Skin epidermis (tissue), 12 donors: ENCODE data around the gene LRP1B.
"Not testable (repeated sequence)": the region's sequence is repeated elsewhere in the genome, so short reads cannot be mapped to it uniquely, and the experiment has no call there.

Experiments used
- H3K27ac ChIP-seq, 21 experiments: fragments of 200-600 bp; sonication (generic) in 11 of 21; one replicate each; pipeline ENCODE4 v1.5.0; 2020; ENCODE audit warnings: mild to moderate bottlenecking in 3 of 21, inconsistent platforms in 2 of 21, moderate library complexity in 2 of 21
- H3K4me3 ChIP-seq, 7 experiments: fragments of 200-600 bp; sonication (generic) in 2 of 7; one replicate each; pipeline ENCODE4 v1.5.0; 2020; ENCODE audit warnings: inconsistent platforms in 2 of 7, mild to moderate bottlenecking in 2 of 7, moderate library complexity in 1 of 7

Gene LRP1B

GRCh38 chr2:140502951-140503630, 1627.7 kb downstream of the LRP1B start:
- no peak overlapping the region for H3K27ac ChIP-seq
- no peak overlapping the region for H3K4me3 ChIP-seq

GRCh38 chr2:140498360-140498759, 1632.5 kb downstream of the LRP1B start:
- H3K4me3 ChIP-seq, result no peak overlapping the region
- H3K27ac ChIP-seq, result no peak overlapping the region

DNA sequence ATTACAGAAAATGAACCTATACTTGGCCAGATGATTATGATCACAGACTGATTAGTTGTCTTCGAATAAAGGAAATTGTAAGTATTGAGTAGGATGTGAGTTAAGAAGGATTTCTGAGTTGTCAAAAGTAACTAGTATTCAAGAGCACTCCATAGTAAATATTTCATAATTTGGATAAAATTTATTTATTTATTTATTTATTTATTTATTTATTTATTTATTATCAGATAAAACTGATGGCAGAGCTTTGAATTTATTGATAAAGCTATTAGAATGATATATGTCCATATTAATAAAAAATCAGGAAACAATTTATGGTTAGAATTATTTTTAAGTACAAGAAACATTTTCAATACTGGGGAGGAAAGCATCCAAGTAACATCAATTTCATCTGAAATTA, 1634.1 kb downstream of the LRP1B start:
- H3K27ac ChIP-seq, result no peak overlapping the region
- H3K4me3 ChIP-seq, result no peak overlapping the region

DNA sequence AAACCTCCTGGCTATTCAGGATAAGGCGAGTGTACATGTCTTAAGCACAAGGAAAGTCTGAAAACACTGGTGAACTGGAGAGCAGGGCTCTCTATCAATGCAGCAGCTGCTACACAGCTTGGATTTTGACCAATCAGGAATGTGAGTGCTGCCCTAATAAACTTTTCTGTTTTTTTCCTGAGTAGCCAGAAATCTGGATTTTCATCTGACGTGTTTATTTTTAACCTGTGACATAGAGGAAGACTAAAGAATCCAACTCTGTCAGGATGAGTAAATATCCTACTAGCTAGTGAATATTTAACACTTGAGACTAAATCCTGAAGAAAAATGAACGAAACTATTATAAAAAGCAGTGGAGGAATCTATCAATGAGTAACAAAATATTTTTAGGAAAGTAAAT, 1638.9 kb downstream of the LRP1B start:
- Histone ChIP-seq H3K27ac (no peak overlapping the region), H3K4me3 (no peak overlapping the region)

DNA sequence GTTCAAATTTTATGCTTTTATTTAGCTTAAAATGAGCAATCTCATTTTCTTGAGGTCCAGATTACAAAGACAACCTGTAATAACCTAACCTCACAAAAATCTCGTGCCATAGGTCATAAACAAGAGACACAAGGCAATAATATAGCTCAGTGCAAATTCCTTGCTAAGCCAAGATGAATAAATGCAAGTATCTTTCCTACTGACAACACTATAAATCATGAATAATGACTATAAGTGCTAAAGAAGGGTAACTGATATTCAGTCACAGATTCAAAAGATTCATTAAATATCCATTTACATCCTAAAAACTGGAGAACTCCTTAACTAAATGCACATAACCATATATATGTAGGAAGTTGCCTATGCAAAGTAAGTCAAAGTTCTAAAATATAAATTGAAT, 1641.6 kb downstream of the LRP1B start:
- no peak overlapping the region for H3K27ac ChIP-seq
- H3K4me3 ChIP-seq, result no peak overlapping the region

DNA sequence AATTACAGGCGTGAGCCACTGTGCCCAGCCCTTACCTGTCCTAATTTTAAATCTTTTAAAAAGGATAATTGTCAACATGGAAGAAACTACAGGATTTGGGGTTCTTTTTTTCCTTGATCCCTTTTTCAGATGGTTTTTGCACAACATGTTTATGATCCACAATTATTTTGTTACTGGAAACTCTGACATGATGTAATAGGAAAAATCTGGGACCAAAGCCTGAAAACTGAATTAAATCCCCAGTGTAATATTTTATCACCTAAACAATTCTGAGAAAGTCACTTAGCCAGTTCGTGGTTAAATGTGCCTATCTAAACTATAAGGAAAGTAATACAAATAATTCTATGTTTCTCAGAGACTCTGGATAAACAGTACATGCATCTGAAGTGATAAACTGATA, 1649.7 kb downstream of the LRP1B start:
- H3K4me3 ChIP-seq, result no peak overlapping the region
- no peak overlapping the region for H3K27ac ChIP-seq

GRCh38 chr2:140473851-140474250, 1657.0 kb downstream of the LRP1B start:
- Histone ChIP-seq H3K27ac (no peak overlapping the region), H3K4me3 (no peak overlapping the region)

GRCh38 chr2:140472676-140473075, 1658.1 kb downstream of the LRP1B start:
- Histone ChIP-seq H3K4me3 (no peak overlapping the region), H3K27ac (no peak overlapping the region)

GRCh38 chr2:140465301-140465700, 1665.5 kb downstream of the LRP1B start:
- H3K27ac ChIP-seq, result no peak overlapping the region
- H3K4me3 ChIP-seq, result no peak overlapping the region

DNA sequence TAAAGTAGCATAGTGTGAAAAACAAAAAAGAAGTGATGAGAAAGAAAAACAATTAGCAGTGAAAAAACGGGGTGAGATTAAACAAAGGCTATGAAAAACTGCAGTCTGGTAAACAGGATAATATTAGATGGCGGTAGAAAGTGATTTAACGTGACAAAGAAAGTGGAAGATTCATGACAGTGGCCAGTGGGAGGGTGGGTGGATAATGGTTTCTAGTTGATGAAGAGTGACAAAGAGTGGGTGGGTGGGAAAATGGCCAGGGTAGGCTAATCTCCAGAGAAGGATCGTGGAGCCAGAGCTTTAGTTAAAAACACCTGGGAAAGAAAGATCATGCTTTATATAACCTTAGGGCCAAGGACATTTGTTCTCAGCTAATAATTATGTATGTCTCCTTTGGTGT, 1667.8 kb downstream of the LRP1B start:
- H3K27ac ChIP-seq, result no peak overlapping the region

GRCh38 chr2:140457483-140457882, 1673.3 kb downstream of the LRP1B start:
- no peak overlapping the region for H3K27ac ChIP-seq
- no peak overlapping the region for H3K4me3 ChIP-seq

More for the DNA sequence above, 1667.8 kb downstream of the LRP1B start:
- H3K4me3 ChIP-seq, result no peak overlapping the region

GRCh38 chr2:140455315-140455714, 1675.5 kb downstream of the LRP1B start:
- Histone ChIP-seq H3K4me3 (no peak overlapping the region), H3K27ac (no peak overlapping the region)

DNA sequence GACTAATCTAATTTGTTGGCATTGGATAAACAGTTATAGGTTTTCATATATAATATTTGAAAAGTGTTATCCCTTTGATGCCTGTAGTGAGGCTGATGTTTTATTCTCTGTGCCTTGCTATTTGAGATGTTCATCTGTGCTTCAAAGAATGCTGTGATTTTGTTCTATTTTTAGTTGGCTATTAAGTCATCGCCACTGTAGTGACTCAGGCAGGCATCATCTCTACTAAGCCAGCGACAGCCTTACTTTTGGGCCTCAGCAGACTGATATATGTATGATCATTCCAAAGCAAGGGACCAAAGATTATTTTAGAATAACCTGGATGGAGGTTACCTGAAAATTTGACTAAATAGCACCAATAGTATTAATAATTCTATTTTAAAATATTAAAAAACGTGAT, 1676.1 kb downstream of the LRP1B start:
- H3K4me3 ChIP-seq, result no peak overlapping the region
- no peak overlapping the region for H3K27ac ChIP-seq

GRCh38 chr2:140451324-140451723, 1679.5 kb downstream of the LRP1B start:
- Histone ChIP-seq H3K4me3 (no peak overlapping the region), H3K27ac (no peak overlapping the region)

DNA sequence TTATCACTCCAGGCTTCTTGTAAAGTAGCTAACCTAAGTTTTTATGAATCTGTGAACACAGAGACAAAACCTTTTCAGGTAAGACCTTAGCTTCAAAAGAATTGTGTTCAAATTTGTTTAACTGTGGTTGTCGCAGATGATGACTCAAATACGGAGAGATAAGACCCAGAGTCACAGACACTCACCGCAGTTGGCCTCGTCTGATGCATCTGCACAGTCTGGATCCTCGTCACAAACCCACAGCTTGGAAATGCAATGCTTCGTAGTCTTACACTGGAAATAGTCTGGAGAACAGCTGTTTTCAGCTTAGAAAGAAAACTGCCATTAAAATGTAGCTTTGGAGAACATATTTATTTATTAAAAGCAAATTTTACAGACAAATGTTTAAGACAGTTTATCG, 1688.5 kb downstream of the LRP1B start:
- Histone ChIP-seq H3K27ac (no peak overlapping the region), H3K4me3 (no peak overlapping the region)

DNA sequence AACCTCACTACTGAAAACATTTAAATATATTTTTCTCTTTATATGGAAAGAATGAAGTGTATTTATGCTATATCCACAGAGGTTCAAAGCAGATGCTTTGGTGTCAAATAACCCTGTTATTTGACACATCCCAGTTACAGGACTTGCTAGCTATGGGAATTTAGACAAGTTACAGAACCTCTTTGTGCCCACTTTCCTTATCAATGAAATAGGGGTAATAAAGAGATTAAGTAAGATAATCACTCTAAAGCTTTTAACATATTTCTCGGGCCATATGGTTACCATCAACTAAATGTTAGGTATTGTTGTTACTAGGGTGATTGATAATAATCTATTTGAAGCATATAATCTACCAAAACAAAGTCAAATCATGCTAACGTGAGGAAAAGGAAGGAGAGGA, 1690.0 kb downstream of the LRP1B start:
- no peak overlapping the region for H3K27ac ChIP-seq
- no peak overlapping the region for H3K4me3 ChIP-seq

GRCh38 chr2:140436936-140437335, 1693.9 kb downstream of the LRP1B start:
- H3K27ac ChIP-seq, result no peak overlapping the region
- no peak overlapping the region for H3K4me3 ChIP-seq

- H3K4me3 ChIP-seq, H3K27ac ChIP-seq: not testable (repeated sequence)
Observed at GRCh38 chr2:140427033-140427432, 1703.8 kb downstream of the LRP1B start.

GRCh38 chr2:140424471-140424870, 1706.3 kb downstream of the LRP1B start:
- H3K27ac ChIP-seq, result no peak overlapping the region
- no peak overlapping the region for H3K4me3 ChIP-seq

DNA sequence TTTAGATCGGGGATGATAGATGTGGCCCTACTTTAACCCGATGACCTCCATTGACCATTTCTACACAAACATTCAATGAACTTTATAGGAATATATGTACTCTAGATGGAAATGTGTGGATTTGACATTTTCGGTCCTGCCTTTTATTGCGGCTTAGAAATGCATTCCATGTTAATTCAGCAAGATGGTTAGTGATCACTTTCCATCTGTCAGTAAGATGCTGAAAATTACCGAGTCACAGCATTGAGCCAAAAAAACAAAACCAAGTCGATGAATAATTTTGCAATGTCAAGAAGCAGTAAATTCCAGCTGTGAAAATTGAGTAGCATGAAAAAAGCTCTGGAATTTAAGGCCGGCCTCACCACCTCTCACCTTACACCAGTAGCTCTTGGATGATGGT, 1708.1 kb downstream of the LRP1B start:
- H3K27ac ChIP-seq, result no peak overlapping the region

GRCh38 chr2:140417504-140417903, 1713.3 kb downstream of the LRP1B start:
- Histone ChIP-seq H3K27ac (no peak overlapping the region), H3K4me3 (no peak overlapping the region)

More for the DNA sequence above, 1708.1 kb downstream of the LRP1B start:
- H3K4me3 ChIP-seq, result no peak overlapping the region

DNA sequence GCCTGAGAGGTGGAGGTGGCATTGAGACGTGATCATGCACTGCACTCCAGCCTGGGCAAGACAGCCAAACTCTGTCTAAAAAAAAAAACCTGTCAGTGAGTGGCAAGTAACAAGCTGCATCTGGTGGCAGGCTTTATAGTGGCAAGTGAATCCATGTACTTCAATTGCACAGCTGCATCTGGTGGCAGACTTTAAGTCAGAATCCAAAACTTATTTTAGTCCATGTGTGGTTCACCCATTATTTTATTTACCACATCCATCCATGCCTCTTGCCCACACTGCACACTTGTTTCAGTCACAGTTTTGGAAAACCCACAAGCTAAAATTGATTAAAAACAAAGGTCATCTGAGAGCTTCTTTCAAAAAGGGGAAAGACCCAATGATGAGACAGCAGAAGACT, 1714.2 kb downstream of the LRP1B start:
- H3K4me3 ChIP-seq, result no peak overlapping the region
- H3K27ac ChIP-seq, result no peak overlapping the region
